Measurements from ENCODE around the gene ZNF529.
"Not testable (repeated sequence)": the region's sequence is repeated elsewhere in the genome, so short reads cannot be mapped to it uniquely, and the experiment has no call there.

ZNF529 gene

DNA sequence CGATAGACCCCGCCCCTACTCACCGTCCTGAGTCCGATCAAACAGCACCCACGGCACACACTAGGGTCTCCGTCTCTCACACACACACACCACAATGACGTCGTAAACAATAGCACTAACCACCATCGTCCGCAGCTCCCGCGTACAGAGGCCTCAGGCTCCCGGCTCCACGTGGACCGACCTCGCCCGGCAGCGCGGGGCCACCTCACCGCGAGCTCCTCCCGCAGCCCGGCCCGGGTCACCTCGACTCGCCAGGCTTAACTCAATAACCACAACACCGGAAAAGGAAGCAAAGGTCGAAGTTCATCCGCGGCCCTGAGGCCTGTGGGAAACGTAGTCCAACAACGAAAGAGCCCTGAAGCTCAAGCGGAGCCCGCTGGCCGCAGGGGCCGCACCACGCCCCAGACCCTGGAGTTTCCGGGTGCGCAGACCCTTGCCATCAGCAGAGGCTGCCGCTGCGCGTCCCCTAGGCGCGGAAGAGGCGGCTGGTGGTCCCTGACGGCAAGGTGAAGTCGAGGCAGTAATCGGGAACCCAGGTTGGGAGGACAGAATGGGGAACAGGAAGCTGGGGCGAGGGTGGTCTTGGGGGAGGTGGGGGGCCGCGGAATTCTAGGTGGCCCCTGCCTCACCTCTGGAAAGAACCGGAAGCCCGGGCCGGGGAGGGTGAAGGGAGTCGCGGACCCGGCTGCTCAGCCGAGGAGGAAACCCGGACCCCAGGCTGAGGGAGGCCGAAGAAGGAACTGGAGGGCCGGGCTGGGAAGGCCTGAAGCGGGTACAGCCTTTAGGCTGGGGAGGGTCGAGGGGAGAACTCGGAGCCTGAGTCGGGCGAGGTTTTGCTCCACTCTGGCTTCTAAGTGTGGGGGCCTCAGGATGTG, at the start of gene ZNF529:
Gene ZNF529, minus strand, starts transcription at position 273 of the 875 bp plus-strand sequence. CDS start 946 bp downstream, outside the sequence.
- peak; percentile 98 for DNase-seq

DNA sequence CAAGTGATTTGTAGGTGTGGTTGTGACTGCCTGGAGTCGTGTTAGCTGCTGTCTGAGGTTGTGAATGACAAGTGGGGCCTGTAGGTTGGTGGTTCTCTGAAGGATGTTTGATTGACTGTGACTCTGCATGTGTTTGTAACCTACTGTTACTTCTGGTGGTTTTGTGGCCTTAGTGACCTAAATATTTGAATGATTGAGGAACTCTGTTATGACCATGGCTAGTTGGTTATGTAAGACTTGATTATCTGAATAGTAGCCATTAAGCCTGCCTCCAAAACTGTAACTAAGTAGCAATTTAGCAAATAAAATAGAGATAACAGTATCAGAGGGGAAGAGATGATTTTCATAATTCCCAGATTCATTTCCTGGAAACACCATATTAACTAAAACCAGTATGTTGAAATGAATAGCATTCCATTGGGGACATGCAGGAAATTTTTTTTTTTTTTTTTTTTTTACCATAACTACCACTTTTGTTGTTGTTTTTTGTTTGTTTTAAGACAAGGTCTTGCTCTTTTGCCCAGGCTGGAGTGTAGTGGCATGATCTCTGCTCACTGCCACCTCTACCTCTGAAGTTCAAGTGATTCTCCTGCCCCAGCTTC, 32.9 kb upstream of the ZNF529 start:
- peak; percentile 80 for DNase-seq

DNA sequence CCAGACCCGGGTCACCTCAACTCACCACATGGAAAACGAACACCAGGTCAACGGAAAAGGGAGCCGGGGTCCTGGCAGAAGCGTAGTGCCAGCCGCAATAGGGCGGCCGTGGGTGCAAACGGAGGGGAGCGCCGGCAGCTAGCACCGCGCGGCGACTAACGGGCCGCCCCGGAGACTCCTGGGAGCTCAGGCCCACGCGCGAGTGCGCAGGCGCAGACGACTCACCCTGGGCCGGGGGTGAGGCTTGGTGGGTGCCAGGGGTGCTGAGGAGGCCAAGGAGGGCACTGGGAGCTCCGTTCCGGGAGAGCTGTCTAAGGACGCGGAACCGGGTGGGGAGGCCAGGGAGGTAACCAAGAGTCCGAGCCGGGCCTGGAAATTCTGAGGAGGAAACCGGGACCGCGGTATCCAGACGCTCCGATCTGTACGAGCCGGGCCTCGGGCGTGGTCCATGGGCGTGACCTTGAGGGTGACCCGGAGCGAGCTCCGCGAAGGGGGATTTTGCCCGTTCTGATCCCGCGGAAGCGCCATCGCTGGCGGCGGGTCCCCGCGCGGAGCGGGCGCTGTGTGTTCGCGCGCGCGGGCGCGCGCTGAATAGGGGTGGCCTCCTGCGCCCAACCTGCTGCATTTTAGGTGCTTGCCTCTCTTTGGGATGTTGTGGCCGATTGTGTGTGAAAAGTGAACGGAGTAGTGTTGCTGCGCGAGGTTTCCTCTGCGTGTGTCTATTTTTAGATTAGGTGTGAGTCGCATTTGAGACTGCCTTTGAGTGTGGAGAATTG, 32.2 kb upstream of the ZNF529 start, which contains the start of gene ZNF382:
Gene ZNF382, plus strand, starts transcription at position 213 of the 776 bp plus-strand sequence. CDS start 4,602 bp downstream, outside the sequence.
- DNase-seq, result peak; percentile 91

DNA sequence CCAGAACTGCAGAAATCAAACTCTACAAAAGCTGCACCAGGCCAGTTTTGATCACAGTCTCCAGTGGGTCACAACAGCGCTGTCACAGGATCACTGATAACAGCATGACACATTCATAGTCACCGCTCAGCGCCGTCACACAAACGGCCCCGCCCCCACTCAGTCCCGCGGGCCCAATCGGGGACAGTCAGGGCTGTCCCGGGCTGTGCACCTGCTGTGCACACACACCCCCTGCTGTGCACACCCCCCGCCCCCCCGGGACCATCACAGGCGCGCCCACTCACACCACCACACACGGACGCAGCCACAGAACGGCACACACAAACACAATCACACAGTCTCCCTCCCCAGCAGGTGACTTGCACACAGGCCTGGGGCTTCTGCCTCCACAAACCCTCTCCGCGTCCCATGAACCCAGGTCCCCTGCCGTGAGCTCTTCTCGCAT, 31.6 kb upstream of the ZNF529 start:
- DNase-seq, result peak; percentile 93

DNA sequence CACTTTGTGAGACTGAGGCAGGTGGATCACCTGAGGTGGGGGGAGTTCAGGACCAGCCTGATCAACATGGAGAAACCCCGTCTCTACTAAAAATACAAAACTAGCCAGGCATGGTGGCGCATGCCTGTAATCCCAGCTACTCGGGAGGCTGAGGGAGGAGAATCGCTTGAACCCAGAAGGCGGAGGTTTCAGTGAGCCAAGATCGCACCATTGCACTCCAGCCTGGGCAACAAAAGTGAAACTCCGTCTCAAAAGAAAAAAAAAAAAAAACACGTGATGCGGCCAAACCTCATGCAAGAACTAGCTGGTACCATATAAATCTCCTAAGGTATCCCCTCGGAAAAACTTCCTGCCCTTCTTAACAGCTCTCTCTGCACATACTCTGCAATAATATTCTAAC, 29.6 kb upstream of the ZNF529 start:
- not testable (repeated sequence) for DNase-seq

DNA sequence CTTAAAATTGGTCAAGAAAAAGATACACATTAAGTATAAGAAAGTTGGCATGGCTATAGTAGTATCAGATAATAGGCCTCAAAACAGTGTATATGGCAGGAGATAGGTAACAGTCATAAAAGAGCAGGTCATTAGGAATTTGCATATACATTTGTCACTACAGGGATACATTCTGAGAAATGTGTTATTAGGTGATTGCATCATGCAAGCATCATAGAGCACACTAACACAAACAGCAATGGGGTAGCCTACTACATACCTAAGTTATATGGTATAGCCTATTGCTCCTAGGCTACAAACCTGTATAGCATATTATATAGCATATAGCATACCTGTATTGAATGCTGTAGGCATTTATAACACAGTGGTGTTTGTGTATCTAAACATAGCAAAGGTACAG, 6.2 kb upstream of the ZNF529 start:
- peak; percentile 49 for DNase-seq

DNA sequence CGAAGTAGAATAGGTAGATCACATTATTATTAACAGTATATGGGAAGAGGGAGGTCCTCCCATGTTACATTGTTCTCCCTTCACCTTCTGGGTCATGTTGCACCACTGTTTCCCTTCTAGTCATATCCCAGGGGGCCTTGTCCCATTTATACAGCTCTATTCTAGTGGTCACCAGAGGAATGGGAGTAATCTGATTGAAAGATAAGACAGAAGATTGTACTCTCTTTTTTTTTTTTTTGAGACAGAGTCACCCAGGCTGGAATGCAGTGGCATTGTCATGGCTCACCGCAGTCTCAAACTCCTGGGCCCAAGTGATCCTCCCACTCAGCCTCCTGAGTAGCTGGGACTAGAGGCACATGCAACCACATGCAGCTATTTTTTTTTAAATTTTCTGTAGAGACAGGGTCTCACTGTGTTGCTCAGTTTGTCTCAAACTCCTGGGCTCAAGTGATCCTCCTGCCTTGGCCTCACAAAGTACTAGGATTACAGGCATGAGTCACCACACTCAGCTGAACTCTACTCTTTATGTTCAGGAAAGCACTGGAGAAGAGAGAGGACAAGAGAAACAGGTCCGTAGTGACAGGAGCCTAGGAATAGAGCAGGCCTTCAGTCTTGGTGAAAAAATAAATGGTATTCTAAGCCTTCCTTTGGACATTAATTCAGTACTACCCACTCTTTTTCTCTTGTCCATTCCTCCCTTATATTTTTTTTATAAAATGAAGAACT, 4.3 kb upstream of the ZNF529 start:
- no peak for DNase-seq

DNA sequence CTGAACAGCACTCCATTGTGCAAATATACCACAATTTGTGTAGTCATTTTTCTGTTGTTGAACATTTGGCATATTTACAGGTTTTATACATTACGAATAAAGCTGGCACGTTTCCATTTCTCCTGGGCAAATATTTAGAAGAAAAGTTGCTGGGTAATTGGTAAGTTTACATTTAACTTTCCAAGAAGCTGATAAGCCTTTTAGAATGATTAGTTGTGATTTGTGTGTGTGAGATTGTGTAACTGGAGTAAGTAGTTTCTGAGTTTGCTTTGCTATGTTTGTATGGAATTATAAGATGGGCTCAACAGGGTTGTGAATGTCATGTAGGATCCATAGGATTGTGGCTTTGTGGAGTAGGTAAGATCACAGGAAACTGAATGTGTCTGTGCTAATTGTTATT, 1.6 kb upstream of the ZNF529 start:
- no peak for DNase-seq

DNA sequence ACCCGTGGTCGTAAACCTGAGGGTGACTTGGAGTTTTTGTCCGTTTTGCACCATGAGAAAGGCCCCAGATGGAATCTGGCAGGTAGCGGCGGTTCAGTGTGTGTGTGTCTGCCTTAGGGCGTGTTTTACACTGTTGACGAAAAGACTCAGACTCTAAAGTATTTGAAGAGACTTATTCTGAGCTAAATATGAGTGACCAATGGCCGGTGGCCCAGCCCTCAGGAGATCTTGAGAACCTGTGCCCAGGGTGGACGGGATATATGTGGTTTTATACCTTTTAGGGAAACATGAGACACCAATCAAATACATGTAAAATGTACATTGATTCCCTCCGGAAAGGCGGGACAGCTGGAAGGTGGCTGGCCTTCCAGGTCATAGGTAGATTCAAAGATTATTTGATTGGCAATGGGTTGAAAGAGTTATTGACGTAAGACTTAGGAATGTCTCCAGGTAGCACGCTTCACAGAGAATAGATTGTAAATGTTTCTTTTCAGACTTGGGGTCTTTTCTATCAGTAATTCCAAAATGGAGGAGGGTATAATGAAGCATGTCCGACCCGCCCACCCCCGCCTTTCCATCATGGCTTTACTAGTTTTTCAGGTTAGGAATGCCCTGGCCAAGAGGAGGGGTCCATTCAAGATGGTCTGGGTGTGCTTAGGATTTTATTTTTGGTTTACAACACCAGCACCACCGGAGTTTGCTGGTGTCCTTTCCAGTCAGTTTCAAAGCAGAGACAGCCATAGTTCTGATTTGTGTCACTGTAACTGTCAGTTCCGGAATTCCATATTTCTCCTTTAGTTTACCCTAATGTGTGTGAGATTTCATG, 1.0 kb upstream of the ZNF529 start:
- peak; percentile 79 for DNase-seq

DNA sequence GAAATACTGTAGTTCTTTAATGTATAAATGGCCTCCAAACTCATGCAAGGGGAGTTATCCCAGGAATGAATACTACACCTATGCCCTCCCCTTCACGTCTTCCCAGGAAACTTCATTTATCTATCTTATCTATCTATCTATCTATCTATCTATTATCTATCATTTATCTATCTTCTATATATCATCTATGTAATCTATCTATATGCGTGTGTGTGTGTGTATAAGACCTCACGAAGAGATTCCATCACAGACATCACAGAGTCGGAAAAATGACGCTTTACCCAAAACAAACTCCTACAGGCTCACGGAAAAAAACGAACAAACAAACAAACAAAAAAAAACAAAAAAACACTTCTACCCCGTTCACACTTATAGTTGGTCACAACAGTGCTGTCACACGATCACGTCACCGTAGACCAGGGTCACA, 486 bp downstream of the ZNF529 start:
- no peak for DNase-seq

DNA sequence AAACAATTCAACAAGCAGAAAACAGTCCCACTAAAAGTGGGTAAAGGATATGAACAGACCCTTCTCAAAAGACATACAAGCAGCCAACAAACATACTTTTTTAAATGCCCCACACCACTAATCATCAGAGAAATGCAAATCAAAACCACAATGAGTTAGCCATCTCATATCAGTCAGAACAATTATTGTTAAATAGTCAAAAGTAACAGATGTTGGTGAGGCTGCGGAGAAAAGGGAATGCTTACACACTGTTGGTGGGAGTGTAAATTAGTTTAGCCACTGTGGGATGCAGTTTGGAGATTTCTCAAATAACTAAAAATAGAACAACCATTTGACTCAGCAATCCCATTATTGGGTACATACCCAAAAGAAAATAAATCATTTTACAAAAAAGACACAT, 8.7 kb downstream of the ZNF529 start:
- DNase-seq, result no peak

DNA sequence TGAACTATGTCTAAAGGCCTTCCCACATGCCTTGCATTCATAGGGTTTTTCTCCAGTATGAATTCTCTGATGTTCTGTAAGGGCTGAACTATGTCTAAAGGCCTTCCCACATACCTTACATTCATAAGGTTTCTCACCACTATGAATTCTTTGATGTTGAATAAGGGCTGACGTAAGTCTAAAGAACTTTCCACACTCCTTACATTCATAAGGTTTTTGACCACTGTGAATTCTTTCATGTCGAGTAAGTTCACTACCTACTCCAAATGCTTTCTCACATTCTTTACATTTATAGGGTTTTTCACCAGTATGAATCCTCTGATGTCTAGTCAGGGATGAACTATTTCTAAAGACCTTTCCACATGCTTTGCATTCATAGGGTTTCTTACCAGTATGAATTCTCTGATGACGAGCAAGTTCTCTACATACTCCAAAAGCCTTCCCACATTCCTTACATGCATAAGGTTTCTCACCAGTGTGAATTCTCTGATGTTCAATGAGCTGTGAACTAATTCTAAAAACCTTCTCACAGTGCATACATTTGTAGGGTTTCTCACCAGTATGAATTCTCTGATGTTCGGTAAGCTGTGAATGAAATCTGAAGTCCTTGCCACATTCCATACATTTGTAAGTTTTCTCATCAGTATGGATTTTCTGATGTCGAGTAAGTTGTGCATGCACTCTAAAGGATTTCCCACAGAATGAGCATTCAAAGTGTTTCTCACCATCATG, 25.9 kb downstream of the ZNF529 start:
- peak; percentile 49 for DNase-seq

DNA sequence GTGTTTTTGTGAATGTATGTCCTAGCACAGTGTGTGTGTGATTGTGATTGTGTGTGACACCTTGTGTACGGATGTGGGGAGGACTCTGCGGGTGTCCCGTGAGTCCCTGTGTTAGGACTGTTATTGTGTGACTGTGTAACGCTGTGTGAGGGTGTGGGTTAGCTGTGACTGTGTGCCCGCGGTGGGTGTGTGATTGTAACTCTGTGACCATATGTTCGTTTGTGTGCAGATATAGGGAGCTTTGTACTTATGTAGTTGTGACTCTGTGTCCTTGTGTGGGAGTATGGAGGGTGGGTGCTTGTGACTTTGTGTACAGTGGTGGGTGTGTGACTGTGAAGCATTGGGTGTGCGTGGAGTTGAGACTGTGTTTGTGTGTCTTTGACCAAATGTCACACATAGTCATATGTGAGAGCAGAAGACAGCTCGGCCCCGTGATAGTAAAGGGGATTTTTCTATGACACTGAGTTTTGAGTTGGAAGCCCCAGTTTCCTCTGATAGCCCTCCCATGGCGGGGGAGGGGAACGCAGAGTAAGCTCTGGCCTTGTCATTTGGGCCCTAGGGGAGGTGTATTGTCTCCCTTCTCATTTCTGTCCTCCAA, 44.1 kb downstream of the ZNF529 start:
- DNase-seq, result peak; percentile 80

DNA sequence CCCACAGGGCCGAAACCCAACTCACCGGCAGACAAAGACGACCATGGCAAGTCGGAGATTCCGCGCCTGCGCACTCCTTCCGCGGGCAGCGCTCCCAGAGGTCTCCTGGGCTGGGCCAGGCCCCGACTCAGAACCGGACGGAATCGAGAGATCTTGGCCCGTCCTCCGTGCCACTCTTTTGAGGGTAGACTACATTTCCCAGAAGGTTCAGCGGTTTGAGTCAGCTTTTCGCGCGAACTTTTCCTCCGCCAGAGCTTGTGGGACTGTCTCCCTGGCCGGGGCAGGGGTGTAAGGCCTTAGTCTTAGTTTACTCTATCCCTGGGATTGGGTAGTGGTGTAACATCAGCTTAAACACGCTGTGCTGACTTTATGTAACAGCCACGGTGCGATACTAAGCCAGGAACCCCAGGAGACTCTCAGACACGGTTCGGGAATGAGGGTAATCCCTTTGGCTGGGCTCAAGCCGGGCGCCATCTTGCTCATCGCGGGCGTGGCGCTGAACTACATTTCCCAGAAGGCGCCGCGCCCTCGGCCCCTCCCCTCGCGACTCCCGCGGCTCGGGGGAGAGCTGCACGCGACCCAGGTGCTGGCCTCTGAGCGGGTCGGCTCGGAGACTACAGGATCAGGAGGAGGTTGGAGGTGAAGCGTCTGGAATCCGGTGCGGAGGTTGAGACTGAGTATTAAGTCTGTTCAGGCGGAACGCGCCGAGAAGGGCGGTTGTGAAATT, 44.7 kb downstream of the ZNF529 start, which contains the start of gene ZNF260:
Gene ZNF260, minus strand, starts transcription at position 78 of the 727 bp plus-strand sequence. CDS start 13,033 bp downstream, outside the sequence.
- DNase-seq, result peak; percentile 99

DNA sequence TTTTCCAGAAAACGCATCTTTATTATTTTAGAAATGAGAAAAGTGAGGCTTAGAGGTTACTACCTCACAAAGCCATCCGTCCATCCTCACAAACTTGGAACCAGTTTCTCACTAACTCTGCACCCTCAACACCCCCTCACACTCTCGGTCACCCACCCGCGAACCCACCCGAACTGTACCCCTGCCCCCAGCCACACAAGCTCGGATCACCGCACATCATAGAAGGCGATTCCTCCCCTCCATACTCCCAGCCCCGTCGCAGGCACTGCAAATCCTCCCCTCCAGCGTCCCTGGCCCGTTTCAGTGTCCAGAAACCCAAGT, 45.3 kb downstream of the ZNF529 start:
- DNase-seq, result no peak

DNA sequence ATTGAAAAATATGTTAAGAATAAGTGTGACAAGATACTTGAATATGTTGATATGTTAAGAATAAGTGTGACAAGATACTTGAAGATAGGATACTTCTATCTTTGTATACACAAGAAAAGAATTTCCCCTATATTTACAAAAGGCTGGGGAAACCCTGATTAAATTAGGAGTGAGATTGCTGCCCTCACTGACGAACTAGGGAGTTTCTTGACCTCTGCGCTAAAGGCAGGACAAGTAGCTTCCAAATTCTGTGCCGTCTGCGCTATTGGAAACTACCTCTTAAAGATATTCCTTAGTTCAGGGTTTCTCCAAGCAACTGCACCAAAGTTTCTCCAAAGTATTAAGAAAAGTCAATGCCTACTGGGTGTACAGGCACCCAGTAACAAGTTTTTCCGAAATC, 45.8 kb downstream of the ZNF529 start:
- peak; percentile 49 for DNase-seq

DNA sequence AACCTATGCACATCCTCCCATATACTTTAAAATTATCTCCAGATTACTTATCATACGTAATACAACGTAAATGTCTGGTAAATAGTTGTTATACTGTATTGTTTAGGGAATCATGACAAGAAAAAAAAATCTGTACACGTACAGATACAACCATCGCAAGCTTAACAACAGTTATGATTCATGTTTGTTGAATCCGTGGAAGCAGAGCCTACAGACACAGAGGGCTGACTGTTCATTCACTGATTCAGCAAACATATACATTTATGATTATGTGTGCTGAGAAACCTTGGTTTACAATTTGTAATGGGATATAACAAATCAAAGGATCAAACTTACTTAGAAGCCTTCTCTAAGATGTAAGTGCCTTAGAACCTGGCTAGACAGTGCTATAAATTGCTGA, 46.5 kb downstream of the ZNF529 start:
- DNase-seq, result no peak

DNA sequence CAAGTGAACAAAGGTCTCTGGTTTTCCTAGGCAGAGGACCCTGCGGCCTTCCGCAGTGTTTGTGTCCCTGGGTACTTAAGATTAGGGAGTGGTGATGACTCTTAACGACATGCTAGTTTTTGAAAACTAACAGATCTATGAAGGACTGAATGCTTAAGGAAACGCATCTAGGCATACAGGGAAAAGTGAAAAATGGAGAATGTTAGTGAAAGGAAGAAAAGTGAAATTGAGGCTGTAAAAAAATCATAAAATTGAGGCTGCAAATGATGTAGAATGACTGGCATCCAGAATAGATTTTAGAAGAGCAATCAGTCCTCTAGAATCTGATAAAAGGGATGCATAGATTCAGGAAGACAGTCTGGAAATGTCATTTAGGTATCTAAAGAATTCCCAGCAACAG, 48.5 kb downstream of the ZNF529 start:
- DNase-seq, result no peak

DNA sequence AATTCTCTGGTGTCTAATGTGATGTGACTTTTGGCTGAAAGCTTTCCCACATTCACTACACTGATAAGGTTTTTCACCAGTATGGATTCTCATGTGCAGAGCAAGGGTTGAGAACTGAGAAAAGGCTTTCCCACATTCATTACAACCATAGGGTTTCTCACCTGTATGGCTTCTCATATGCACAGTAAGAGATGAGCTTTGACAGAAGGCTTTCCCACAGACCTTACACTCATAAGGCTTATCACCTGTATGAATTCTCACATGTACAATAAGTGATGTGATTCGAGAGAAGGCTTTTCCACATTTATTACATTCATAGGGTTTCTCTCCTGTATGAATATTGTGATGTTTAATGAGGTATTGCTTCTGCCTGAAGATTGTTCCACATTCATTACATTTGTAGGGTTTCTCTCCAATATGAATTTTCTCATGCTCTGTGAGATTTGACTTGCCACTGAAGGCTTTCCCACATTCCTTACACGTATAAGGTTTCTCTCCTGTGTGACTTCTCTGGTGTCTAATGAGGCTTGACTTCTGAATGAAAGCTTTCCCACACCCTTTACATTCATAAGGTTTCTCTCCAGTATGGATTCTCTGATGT, 59.0 kb downstream of the ZNF529 start:
- DNase-seq, result no peak
